A204.1 (cell line): ENCODE data around the gene SEC63.

Experiments
- FAIRE-seq: peaks from 2 replicates; lab custom pipeline; 2012; peaks lifted over from hg19 to GRCh38; lab: Jason Lieb, UNC

Gene SEC63

DNA sequence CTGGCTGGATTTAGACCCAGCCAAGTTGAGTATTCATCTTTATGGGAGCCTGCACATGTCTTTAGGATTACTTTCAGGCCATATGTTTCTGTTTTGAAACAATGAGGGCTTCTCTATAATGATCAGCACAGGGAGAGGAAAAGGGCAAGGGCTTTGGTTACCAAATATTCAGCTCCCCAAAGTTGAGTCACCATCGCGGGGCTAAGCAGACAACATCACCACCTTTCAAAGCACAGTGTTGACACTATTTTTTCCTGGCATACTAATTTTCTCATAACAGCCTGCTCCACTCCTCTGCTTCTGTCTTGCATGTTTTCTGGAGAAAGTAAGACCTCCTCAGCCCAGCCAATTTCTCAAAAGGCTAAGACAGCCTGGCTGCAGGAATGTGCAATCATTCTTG lies 138.8 kb downstream of the SEC63 start:
- FAIRE-seq, result no peak

DNA sequence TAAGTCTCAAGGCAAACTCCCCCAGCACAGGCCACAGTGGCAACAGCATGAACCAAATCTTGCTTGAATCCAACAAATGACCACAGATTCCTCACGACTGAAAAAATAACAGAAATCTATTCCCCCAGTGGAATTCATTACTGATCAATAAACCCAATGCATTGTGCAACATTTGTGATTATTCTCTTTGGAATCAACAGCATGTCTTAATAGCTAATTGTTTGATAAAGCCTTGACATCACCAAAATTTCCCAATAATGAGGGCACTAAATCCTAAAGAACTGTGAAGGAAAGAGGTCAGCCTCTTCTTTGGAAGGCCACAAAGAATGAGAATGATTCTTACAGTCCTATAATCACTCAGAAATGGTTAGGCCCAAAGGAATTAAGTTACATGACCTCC lies 139.7 kb downstream of the SEC63 start:
- no peak for FAIRE-seq

DNA sequence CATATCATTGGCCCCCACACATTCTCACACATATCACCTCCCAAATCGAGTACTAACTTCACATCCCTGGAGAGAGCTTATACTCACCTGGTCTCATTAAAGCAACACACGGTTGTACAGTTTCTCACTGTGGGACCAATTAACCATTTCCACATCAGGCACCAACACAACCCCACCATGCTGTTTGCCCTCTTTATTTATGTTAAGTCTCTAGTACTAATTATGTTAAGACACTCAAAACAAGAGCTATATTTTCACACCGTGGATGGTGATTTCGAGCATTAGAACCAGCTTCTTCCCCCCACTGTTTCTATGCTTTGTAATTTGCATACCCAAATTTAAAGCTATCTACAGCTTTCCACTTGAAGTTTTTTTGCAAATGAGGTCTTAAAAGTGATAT lies 140.2 kb downstream of the SEC63 start:
- FAIRE-seq, result no peak
